GM12878 (cell line): Measurements from ENCODE around the gene SLC17A8. TPM values are rescaled to one million over a fixed set of nuclear protein-coding genes. Genes with fewer than 3 reads are reported as not detected.

Source experiments
- ATAC-seq: fragments of 200-7000 bp; cut with Tn5 transposase; 3 replicates; pipeline ENCODE4 v1.9.1; 2020; ENCODE audit warnings: mild to moderate bottlenecking, moderate library complexity
- BruUV-seq: library from RNA; stranded (reverse); fragments of 400-500 nt; replicated peaks from 2 replicates; lab custom pipeline; 2021; lab: Mats Ljungman, UMichigan
- CTCF ChIA-PET: fragments of 300-600 bp; sonication (Branson Sonifier 250); formaldehyde crosslinking; extraction: SDS; loops from one replicate; lab custom pipeline; 2021; ENCODE audit warnings: inconsistent platforms; lab: Yijun Ruan, JAX
- POLR2A ChIA-PET: fragments of 350-600 bp; formaldehyde crosslinking; extraction: SDS; loops from one replicate; lab custom pipeline; 2021; ENCODE audit warnings: inconsistent platforms; lab: Charles Lee
- RAD21 ChIA-PET: fragments of 300-600 bp; sonication (Branson Sonifier 250); formaldehyde crosslinking; loops from one replicate; lab custom pipeline; 2023; ENCODE audit warnings: antibody characterized with exemption; ENCODE audit not compliant: unreplicated experiment; lab: Charles Lee
- SMC1A ChIA-PET: fragments of 300-600 bp; sonication (Branson Sonifier 250); formaldehyde crosslinking; loops from one replicate; lab custom pipeline; 2023; ENCODE audit not compliant: unreplicated experiment, uncharacterized antibody; lab: Charles Lee
- DNase-seq: peaks from one replicate; pipeline ENCODE4 v3.0.0-alpha.2; 2011; ENCODE audit warnings: low read depth, low spot score
- FAIRE-seq: peaks from 3 replicates; lab custom pipeline; 2011; peaks lifted over from hg19 to GRCh38; lab: Jason Lieb, UNC
- H2AFZ ChIP-seq: 2 replicates; pipeline ENCODE4 v1.6.0; 2011; ENCODE audit warnings: low read depth, low read length, control low read depth; ENCODE audit not compliant: control insufficient read depth
- H3K27ac ChIP-seq: 2 replicates; pipeline ENCODE4 v1.5.1; 2011; ENCODE audit warnings: control low read depth; ENCODE audit not compliant: control insufficient read depth, insufficient read depth
- H3K27me3 ChIP-seq, 2 experiments: replicated peaks in 1 of 2; 2 replicates each; pipeline versions ENCODE4 v1.6.0 to v1.6.1; 2011; ENCODE audit warnings: low read length in 1 of 2; ENCODE audit not compliant: control insufficient read depth in 2 of 2, insufficient read depth in 2 of 2
- H3K36me3 ChIP-seq, 2 experiments: 2 replicates each; pipeline ENCODE4 v1.5.1; 2011; ENCODE audit warnings: low read length in 1 of 2; ENCODE audit not compliant: control insufficient read depth in 2 of 2, insufficient read depth in 2 of 2
- H3K4me1 ChIP-seq: 2 replicates; pipeline ENCODE4 v1.6.1; 2011; ENCODE audit warnings: mild to moderate bottlenecking, low read length, moderate library complexity, mixed read lengths; ENCODE audit not compliant: control insufficient read depth, insufficient read depth
- H3K4me2 ChIP-seq: 2 replicates; pipeline ENCODE4 v1.6.0; 2011; ENCODE audit warnings: control low read depth; ENCODE audit not compliant: control insufficient read depth, insufficient read depth
- H3K4me3 ChIP-seq: fragments of 200-600 bp; sonication (generic); 2 replicates; pipeline ENCODE4 v1.5.1; 2016
- H3K79me2 ChIP-seq: 2 replicates; pipeline ENCODE4 v1.6.0; 2011; ENCODE audit warnings: low read length; ENCODE audit not compliant: control insufficient read depth, insufficient read depth
- H3K9ac ChIP-seq: 2 replicates; pipeline ENCODE4 v1.8.0; 2011; ENCODE audit warnings: low read length, control low read depth, mixed read lengths; ENCODE audit not compliant: control insufficient read depth, insufficient read depth
- H3K9me3 ChIP-seq: replicated peaks from 3 replicates; pipeline ENCODE4 v1.5.1; 2011; ENCODE audit warnings: mild to moderate bottlenecking, low read length; ENCODE audit not compliant: control insufficient read depth, insufficient read depth
- H4K20me1 ChIP-seq: 2 replicates; pipeline ENCODE4 v1.6.0; 2011; ENCODE audit not compliant: control insufficient read depth, insufficient read depth
- ATF2 ChIP-seq: IDR thresholded peaks from 2 replicates; pipeline ENCODE4 v1.6.1; 2012; ENCODE audit warnings: low read length, inconsistent platforms
- CHD4 ChIP-seq: fragments of 200-600 bp; sonication (generic); IDR thresholded peaks from 2 replicates; pipeline ENCODE4 v1.6.1; 2016; ENCODE audit warnings: mild to moderate bottlenecking
- ETV6 ChIP-seq, 2 experiments: fragments of 450-650 bp in 1 of 2; IDR thresholded peaks in 1 of 2; conservative IDR thresholded peaks in 1 of 2; 2 replicates each; pipeline ENCODE4 v1.6.1; 2014; ENCODE audit warnings: antibody characterized with exemption in 1 of 2, borderline replicate concordance in 1 of 2, low read depth in 1 of 2, mild to moderate bottlenecking in 1 of 2, moderate library complexity in 1 of 2
- HCFC1 ChIP-seq: fragments of 150-350 bp; IDR thresholded peaks from 2 replicates; pipeline ENCODE4 v1.6.1; 2014; ENCODE audit warnings: low read length
- HDGF ChIP-seq: fragments of 450-650 bp; IDR thresholded peaks from 2 replicates; pipeline ENCODE4 v1.6.1; 2016; ENCODE audit warnings: antibody characterized with exemption
- POLR2AphosphoS2 ChIP-seq: IDR thresholded peaks from 2 replicates; pipeline ENCODE4 v1.6.1; 2011; ENCODE audit warnings: low read depth, mild to moderate bottlenecking, low read length, improper control_type of control experiment, moderate library complexity
- PRDM15 ChIP-seq: fragments of 450-650 bp; formaldehyde crosslinking; IDR thresholded peaks from 2 replicates; pipeline ENCODE4 v1.4.0; 2020; ENCODE audit warnings: mild to moderate bottlenecking, moderate library complexity
- ZBTB11 ChIP-seq: fragments of 450-650 bp; formaldehyde crosslinking; IDR thresholded peaks from 2 replicates; pipeline ENCODE4 v1.5.0; 2022; ENCODE audit warnings: mild to moderate bottlenecking, missing genetic modification characterization
- ZNF24 ChIP-seq: fragments of 450-650 bp; IDR thresholded peaks from 2 replicates; pipeline ENCODE4 v1.6.1; 2017; ENCODE audit warnings: antibody characterized with exemption, mild to moderate bottlenecking
- ZNF384 ChIP-seq: IDR thresholded peaks from 2 replicates; pipeline ENCODE4 v1.6.1; 2012; ENCODE audit warnings: low read depth, mild to moderate bottlenecking, low read length, improper control_type of control experiment, borderline replicate concordance
- ZNF687 ChIP-seq: fragments of 450-650 bp; IDR thresholded peaks from 2 replicates; pipeline ENCODE4 v1.6.1; 2017; ENCODE audit warnings: mild to moderate bottlenecking, moderate library complexity
- WGBS: methylation state at CpG from one replicate; pipeline ENCODE4 v1.1.6; 2016; ENCODE audit warnings: low lambda C conversion rate; ENCODE audit not compliant: insufficient replicate concordance, insufficient coverage; ENCODE audit errors: missing lambda C conversion rate; 5-methylcytosine and 5-hydroxymethylcytosine counted together
- in situ Hi-C: fragments of 300-500 bp; cut with MboI; formaldehyde crosslinking; loops from 9 replicates; pipeline ENCODE4 v1.14.3; 2018; ENCODE audit warnings: mixed read lengths
- intact Hi-C: fragments of 100-400 bp; cut with micrococcal nuclease; formaldehyde crosslinking; loops from one replicate; pipeline ENCODE4 v1.14.2; 2022; ENCODE audit not compliant: unreplicated experiment
- polyA plus RNA-seq, 11 experiments: library from polyadenylated mRNA; depleted of rRNA in 4 of 11; unstranded in 6 of 11; stranded (reverse) in 5 of 11; fragments of >200 nt; fragmentation: Nextera tagmentation in 4 of 11; fragmentation: Illumina TruSeq in 1 of 11; extraction: Ambion mirVana in 4 of 11; extraction: Trizol in 1 of 11; gene quantifications; 1 replicate in 1 of 11; 2 replicates in 10 of 11; pipeline versions ENCODE4 v1.2.1 to v1.2.3, GENCODE V29; 2011 to 2016; ENCODE audit warnings: inconsistent platforms in 2 of 11, missing spikeins in 2 of 11, low read depth in 1 of 11
- total RNA-seq, 4 experiments: library from RNA; depleted of rRNA in 3 of 4; stranded (reverse); fragments of >200 nt in 3 of 4; fragmentation: Illumina TruSeq in 1 of 4; extraction: Trizol in 1 of 4; gene quantifications; 2 replicates each; pipeline versions ENCODE4 v1.2.1 to v1.2.3, GENCODE V29; 2013 to 2021

SLC17A8 gene
- total and polyA plus RNA-seq, 10 of the 15 experiments (the other 5 are each of a cell fraction or from before 2014, with no cell fraction given), result 0.18 TPM; not detected in 9

- BruUV-seq, result no TSS peak
- Histone ChIP-seq H3K36me3 (no peaks in the 10 kb centered on the region), H3K9me3 (no peaks in the 10 kb centered on the region), H3K79me2 (no peaks in the 10 kb centered on the region), H3K9ac (no peak overlapping the region), H3K27ac (no peak overlapping the region), H3K4me2 (no peak overlapping the region), H3K4me3 (no peak overlapping the region), H3K4me1 (no peaks in the 10 kb centered on the region), H3K27me3 (peaks cover 0 to 3% of the 10 kb centered on the region in 2 experiments; a peak in 1 of 4 replicates), H4K20me1 (no peaks in the 10 kb centered on the region), H2AFZ (no peak overlapping the region)
- no peak for ATAC-seq
- no peak for DNase-seq
- 48% methylated on average over 2 of the region's 2 CpGs for WGBS
- ChIA-PET SMC1A (interaction anchor here (1.4 kb wide), 1 partner anchor 9 kb away, joined by 3 read pairs; no protein-coding TSS in a partner anchor), POLR2A (no interaction called here), CTCF (interaction anchor here (2.1 to 2.6 kb wide), 2 partner anchors 9 to 45 kb away, joined by 6 to 9 read pairs; no protein-coding TSS in a partner anchor), RAD21 (no interaction called here)
- intact Hi-C loops (no loop called here), in situ Hi-C loops (loop anchor here (10.0 kb wide), 1 partner anchor 305 kb away; no protein-coding TSS in a partner anchor)
- no peak for FAIRE-seq
- TF ChIP-seq HDGF, result no peak
- TF ChIP-seq PRDM15, result no peak
- no peak for TF ChIP-seq ZNF384
- no peak for TF ChIP-seq ZNF687
- TF ChIP-seq ETV6 (conservative IDR thresholded peaks at IDR 0.05 in 1 of 2, IDR thresholded peaks at IDR 0.05 in 1 of 2; ENCODE audit: borderline replicate concordance in 1 of 2, low read depth in 1 of 2), result no peak
- no peak for TF ChIP-seq CHD4
- TF ChIP-seq ZBTB11 (CRISPR knock-in tag), result no peak
- TF ChIP-seq ATF2, result no peak
- no peak for TF ChIP-seq POLR2AphosphoS2
- TF ChIP-seq ZNF24, result no peak
- TF ChIP-seq HCFC1, result no peak
Measured at GRCh38 chr12:100359822-100360221, 2.9 kb downstream of the SLC17A8 start.
